MG63 (cell line): ENCODE results near the gene C16orf87. TPM values are rescaled to one million over a fixed set of nuclear protein-coding genes. Genes with fewer than 3 reads are reported as not detected.
"Not testable (repeated sequence)": the region's sequence is repeated elsewhere in the genome, so short reads cannot be mapped to it uniquely, and the experiment has no call there.

Source experiments
- DNase-seq: peaks from one replicate; pipeline ENCODE4 v3.0.0-alpha.2; 2020
- H3K27me3 ChIP-seq: fragments of 250-450 bp; sonication (Bioruptor Pico); 2 replicates; pipeline ENCODE4 v1.5.1; 2020; ENCODE audit warnings: mild to moderate bottlenecking, moderate library complexity
- H3K36me3 ChIP-seq: fragments of 250-450 bp; sonication (Bioruptor Pico); 2 replicates; pipeline ENCODE4 v1.5.1; 2020; ENCODE audit warnings: mild to moderate bottlenecking, moderate library complexity
- H3K4me3 ChIP-seq: fragments of 250-450 bp; sonication (Bioruptor Pico); 2 replicates; pipeline ENCODE4 v1.5.1; 2020; ENCODE audit warnings: mild to moderate bottlenecking, moderate library complexity
- H3K9me3 ChIP-seq: fragments of 250-450 bp; sonication (Bioruptor Pico); 2 replicates; pipeline ENCODE4 v1.5.1; 2020; ENCODE audit warnings: mild to moderate bottlenecking, moderate library complexity
- total RNA-seq: library from RNA; depleted of rRNA; stranded (reverse); fragments of >200 nt; shearing (Covaris generic); gene quantifications from 2 replicates; pipeline ENCODE4 v1.2.3, GENCODE V29; 2014; ENCODE audit warnings: low replicate concordance; rRNA removed

C16orf87 gene
- 13.6 and 32.5 TPM in 2 replicates for total RNA-seq

DNA sequence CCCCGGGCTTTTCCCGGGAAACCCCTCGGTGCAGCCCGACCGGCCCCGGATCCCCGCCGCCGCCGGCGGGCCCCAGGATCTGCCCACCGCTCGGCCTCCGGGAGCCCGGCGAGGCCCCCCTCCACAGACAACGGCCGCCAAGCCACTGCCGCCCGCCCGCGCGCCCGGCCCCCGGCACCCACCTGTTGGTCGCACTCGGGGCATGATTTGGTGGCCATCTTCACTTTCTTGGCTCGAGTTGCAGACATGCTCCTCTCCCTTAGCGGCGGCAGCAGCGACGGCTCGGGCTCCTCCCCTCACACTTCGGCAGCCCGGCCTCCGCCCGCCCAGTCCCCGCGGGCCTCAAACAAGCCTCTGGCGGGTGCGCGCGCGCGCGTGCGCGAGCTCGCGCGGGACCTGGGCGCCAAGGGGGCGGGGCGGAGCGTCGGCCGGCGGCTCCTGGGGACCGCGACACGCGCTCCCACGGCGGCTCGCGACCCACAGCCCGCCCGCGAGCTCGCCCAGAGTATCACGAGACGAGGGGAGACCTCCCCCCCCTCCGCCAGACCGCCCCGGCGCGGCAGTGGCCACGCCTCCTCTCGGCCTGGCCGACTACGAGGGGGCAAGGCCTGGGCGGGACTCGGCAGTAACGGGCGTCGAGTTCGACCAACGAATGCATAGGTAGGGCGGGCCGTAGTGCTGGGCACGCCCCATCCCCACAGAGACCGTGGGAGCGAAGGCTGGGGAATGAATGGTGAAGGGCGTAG, at the start of gene C16orf87:
TSS of gene C16orf87 (minus strand) at position 279 of the 746 bp plus-strand sequence. CDS start at position 248, 31 bp downstream.
- Histone ChIP-seq H3K4me3 (peak within 1 kb of the TSS; percentile 79), H3K36me3 (peaks cover 3% of the 10 kb centered on the region; the same call in 1 of the 2 replicates), H3K9me3 (no peaks in the 10 kb centered on the region), H3K27me3 (peaks cover 3% of the 10 kb centered on the region; the same call in 1 of the 2 replicates)
- DNase-seq, result peak; percentile 94

GRCh38 chr16:46875243-46875642, 44.3 kb upstream of the C16orf87 start:
- DNase-seq, result no peak
- no peaks in the 10 kb centered on the region for H3K9me3 ChIP-seq
- H3K27me3 ChIP-seq, result no peaks in the 10 kb centered on the region
- H3K36me3 ChIP-seq, result no peaks in the 10 kb centered on the region
- H3K4me3 ChIP-seq, result no peak overlapping the region

- H3K9me3 ChIP-seq, result no peaks in the 10 kb centered on the region
- no peaks in the 10 kb centered on the region for H3K27me3 ChIP-seq
- H3K36me3 ChIP-seq, result no peaks in the 10 kb centered on the region
- no peak for DNase-seq
- H3K4me3 ChIP-seq, result no peak overlapping the region
Observed at GRCh38 chr16:46873201-46873600, 42.2 kb upstream of the C16orf87 start.

GRCh38 chr16:46871597-46871996, 40.6 kb upstream of the C16orf87 start:
- H3K36me3 ChIP-seq, result no peaks in the 10 kb centered on the region
- H3K4me3 ChIP-seq, result no peak overlapping the region
- no peaks in the 10 kb centered on the region for H3K9me3 ChIP-seq
- no peak for DNase-seq
- no peaks in the 10 kb centered on the region for H3K27me3 ChIP-seq

DNA sequence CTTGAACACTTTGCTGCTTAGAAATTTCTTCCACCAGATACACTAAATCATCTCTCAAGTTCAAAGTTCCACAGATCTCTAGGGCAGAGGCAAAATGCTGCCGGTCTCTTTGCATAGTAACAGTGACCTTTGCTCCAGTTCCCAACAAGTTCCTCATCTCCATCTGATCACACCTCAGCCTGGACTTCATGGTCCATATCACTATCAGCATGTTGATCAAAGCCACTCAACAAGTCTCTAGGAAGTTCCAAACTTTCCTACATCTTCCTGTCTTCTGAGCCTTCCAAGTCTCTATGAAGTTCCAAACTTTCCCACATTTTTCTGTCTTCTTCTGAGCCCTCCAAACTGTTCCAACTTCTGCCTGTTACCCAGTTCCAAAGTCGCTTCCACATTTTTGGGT, 37.9 kb upstream of the C16orf87 start:
- not testable (repeated sequence) for H3K4me3 ChIP-seq, H3K36me3 ChIP-seq, H3K9me3 ChIP-seq, H3K27me3 ChIP-seq, DNase-seq

DNA sequence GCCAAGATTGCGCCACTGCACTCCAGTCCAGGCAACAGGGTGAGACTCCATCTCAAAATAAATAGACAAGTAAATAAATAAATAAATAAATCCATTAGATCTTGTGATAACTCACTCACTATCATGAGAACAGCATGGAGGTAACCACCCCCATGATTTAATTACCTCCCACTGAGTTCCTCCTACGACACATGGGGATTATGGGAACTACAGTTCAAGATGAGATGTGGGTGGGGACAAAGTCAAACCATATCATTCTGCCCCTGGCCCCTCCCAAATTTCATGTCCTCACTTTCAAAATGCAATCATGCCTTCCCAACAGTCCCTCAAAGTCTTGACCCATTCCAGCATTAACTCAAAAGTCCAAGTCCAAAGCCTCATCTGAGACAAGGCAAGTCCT, 36.5 kb upstream of the C16orf87 start:
- not testable (repeated sequence) for H3K36me3 ChIP-seq, H3K9me3 ChIP-seq, H3K4me3 ChIP-seq, H3K27me3 ChIP-seq, DNase-seq

- no peak for DNase-seq
- peaks cover 3% of the 10 kb centered on the region; the same call in 1 of the 2 replicates for H3K9me3 ChIP-seq
- H3K36me3 ChIP-seq, result no peaks in the 10 kb centered on the region
- H3K4me3 ChIP-seq, result no peak overlapping the region
- H3K27me3 ChIP-seq, result no peaks in the 10 kb centered on the region
Observed at GRCh38 chr16:46866286-46866685, 35.3 kb upstream of the C16orf87 start.

DNA sequence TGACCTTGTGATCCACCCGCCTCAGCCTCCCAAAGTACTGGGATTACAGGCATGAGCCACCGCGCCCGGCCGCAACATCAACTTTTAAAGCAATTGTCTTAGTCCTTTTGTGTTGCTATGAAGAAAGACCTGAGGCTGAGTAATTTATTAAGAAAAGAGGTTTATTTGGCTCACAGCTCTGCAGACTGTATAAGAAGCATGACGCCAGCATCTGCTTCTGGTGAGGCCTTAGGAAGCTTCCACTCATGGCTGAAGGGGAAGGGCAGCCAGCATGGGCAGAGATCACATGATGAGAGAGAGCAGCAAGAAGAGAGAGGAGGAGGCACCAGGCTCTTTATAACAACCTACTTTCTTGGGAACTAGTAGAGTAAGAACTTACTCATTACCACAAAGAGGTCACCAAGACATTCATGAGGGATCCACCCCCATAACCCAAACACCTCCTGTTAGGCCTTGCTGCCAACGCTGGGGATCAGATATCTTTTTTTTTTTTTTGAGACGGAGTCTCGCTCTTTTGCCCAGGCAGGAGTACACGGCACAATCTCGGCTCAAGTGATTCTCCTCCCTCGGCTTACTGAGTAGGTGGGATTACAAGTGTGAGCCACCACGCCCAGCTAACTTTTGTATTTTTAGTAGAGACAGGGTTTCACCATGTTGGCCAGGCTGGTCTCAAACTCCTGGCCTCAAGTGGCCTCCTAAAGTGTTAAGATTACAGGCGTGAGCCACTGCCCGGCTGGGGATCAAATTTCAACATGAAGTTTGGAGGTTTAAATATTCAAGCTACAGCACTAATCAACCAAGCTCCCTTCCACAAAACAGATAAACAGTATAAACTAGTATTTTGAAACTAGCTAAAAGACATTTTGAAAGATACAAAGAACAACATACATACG, 31.8 kb upstream of the C16orf87 start:
- DNase-seq, result no peak
- Histone ChIP-seq H3K36me3 (no peaks in the 10 kb centered on the region), H3K4me3 (no peak overlapping the region), H3K9me3 (peaks cover 3% of the 10 kb centered on the region; the same call in 1 of the 2 replicates), H3K27me3 (no peaks in the 10 kb centered on the region)

- Histone ChIP-seq H3K4me3 (no peak overlapping the region), H3K9me3 (peaks cover 3% of the 10 kb centered on the region; the same call in 1 of the 2 replicates), H3K27me3 (no peaks in the 10 kb centered on the region), H3K36me3 (no peaks in the 10 kb centered on the region)
- peak; percentile 96 for DNase-seq
Observed at GRCh38 chr16:46859719-46860152, 28.8 kb upstream of the C16orf87 start.

- no peaks in the 10 kb centered on the region for H3K36me3 ChIP-seq
- H3K4me3 ChIP-seq, result no peak overlapping the region
- H3K27me3 ChIP-seq, result no peaks in the 10 kb centered on the region
- no peak for DNase-seq
- H3K9me3 ChIP-seq, result peaks cover 3% of the 10 kb centered on the region; the same call in 1 of the 2 replicates
Observed at GRCh38 chr16:46858151-46858550, 27.2 kb upstream of the C16orf87 start.

DNA sequence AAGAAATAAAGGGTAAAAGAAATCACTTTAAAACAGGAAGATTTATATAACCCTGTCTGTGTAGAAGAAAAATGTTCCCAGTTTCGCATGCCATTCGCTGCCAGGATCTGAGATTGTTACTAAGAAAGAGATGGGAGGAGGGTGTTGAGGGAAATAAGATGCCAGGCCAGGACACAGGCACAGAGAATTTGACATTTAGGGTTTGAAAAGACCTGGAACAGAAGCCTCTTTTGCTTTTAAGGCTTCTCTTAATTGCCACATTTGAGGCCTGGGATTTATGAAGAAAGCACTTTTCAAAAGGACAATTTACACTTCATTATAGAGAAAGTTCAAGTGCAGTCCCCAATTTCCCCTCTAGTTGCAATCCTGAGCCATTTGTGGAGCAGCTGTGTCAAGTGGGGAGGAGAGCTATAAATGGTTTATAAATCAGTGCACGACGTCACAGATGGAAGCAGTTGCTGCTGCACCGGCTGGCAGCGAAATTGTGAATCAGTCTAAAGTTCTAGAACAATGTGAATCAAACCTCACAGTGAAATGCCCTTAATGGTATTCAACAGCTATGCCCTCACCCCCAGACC, 26.5 kb upstream of the C16orf87 start:
- no peaks in the 10 kb centered on the region for H3K36me3 ChIP-seq
- no peaks in the 10 kb centered on the region for H3K27me3 ChIP-seq
- peak; percentile 62 for DNase-seq
- H3K9me3 ChIP-seq, result peaks cover under 1% of the 10 kb centered on the region; the same call in 1 of the 2 replicates
- H3K4me3 ChIP-seq, result no peak overlapping the region

GRCh38 chr16:46855389-46855788, 24.4 kb upstream of the C16orf87 start:
- DNase-seq, result no peak
- Histone ChIP-seq H3K9me3 (no peaks in the 10 kb centered on the region), H3K4me3 (no peak overlapping the region), H3K27me3 (no peaks in the 10 kb centered on the region), H3K36me3 (no peaks in the 10 kb centered on the region)

DNA sequence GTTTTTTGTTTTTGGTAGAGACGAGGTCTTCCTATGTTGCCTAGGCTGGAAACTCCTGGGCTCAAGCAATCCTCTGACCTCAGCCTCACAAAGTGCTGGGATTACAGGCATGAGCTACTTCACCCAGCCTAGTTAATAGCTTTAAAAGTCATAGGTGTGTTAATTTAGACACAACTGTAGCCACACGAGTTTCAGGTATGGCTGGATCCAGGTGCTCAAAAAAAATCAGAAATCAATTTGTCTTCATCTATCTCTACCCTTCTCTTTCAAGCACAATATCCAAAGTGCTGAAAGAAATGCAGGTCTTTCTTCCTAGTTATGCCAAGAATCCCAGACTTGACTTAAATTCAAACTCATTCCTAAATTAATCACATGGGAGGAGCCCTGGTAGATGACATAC, 23.9 kb upstream of the C16orf87 start:
- DNase-seq, result no peak
- H3K9me3 ChIP-seq, result no peaks in the 10 kb centered on the region
- no peak overlapping the region for H3K4me3 ChIP-seq
- no peaks in the 10 kb centered on the region for H3K36me3 ChIP-seq
- H3K27me3 ChIP-seq, result no peaks in the 10 kb centered on the region

GRCh38 chr16:46853713-46854443, 22.9 kb upstream of the C16orf87 start:
- Histone ChIP-seq H3K27me3 (no peaks in the 10 kb centered on the region), H3K4me3 (no peak overlapping the region), H3K36me3 (no peaks in the 10 kb centered on the region), H3K9me3 (no peaks in the 10 kb centered on the region)
- DNase-seq, result peak; percentile 69

- Histone ChIP-seq H3K9me3 (no peaks in the 10 kb centered on the region), H3K4me3 (no peak overlapping the region), H3K27me3 (no peaks in the 10 kb centered on the region), H3K36me3 (no peaks in the 10 kb centered on the region)
- DNase-seq, result no peak
Observed at GRCh38 chr16:46852130-46852529, 21.1 kb upstream of the C16orf87 start.
